K562 (cell line): Measurements from ENCODE around the gene CELF4. TPM values are rescaled to one million over a fixed set of nuclear protein-coding genes. Genes with fewer than 3 reads are reported as not detected.

Experiments used
- ATAC-seq: fragments of 200-7000 bp; cut with Tn5 transposase; 3 replicates; pipeline ENCODE4 v1.9.1; 2020; ENCODE audit warnings: moderate library complexity
- BruUV-seq: library from RNA; stranded (reverse); fragments of 400-500 nt; replicated peaks from 2 replicates; lab custom pipeline; 2021; lab: Mats Ljungman, UMichigan
- CTCF ChIA-PET: fragments of 300-600 bp; formaldehyde crosslinking; extraction: SDS; loops from one replicate; lab custom pipeline; 2021; ENCODE audit warnings: low intra/inter-chr PET ratio; lab: Yijun Ruan, JAX
- POLR2A ChIA-PET: fragments of 300-600, 350-650 bp; sonication (Branson Sonifier 250); formaldehyde crosslinking; extraction: SDS; loops from one replicate; lab custom pipeline; 2021; ENCODE audit warnings: antibody characterized with exemption, inconsistent platforms; lab: Yijun Ruan, JAX
- DNase-seq, 4 experiments: peaks; one replicate each; pipeline versions ENCODE4 v3.0.0 to v3.0.0-alpha.2; 2011 to 2018; ENCODE audit warnings: low spot score in 3 of 4, mixed read lengths in 3 of 4; ENCODE audit errors: extremely low read depth in 1 of 4
- FAIRE-seq: peaks from 2 replicates; lab custom pipeline; 2011; peaks lifted over from hg19 to GRCh38; lab: Jason Lieb, UNC
- H2AFZ ChIP-seq: 2 replicates; pipeline ENCODE4 v1.6.0; 2011; ENCODE audit warnings: low read depth, low read length, control low read depth, inconsistent platforms
- H3K27ac ChIP-seq: fragments of 200-600 bp; 3 replicates; pipeline ENCODE4 v1.8.0; 2011; ENCODE audit warnings: low read depth, mild to moderate bottlenecking, control low read depth, inconsistent platforms, low read length, moderate library complexity, mixed read lengths; ENCODE audit errors: extremely low read depth
- H3K27me3 ChIP-seq, 2 experiments: fragments of 300-600 bp in 1 of 2; 2 replicates in 1 of 2; 3 replicates in 1 of 2; pipeline versions ENCODE4 v1.6.0 to v1.8.0; 2011; ENCODE audit warnings: inconsistent platforms in 2 of 2, low read length in 2 of 2, mild to moderate bottlenecking in 1 of 2, mixed read lengths in 1 of 2, moderate library complexity in 1 of 2; ENCODE audit not compliant: control insufficient read depth in 2 of 2, insufficient read depth in 2 of 2
- H3K36me3 ChIP-seq: fragments of 300-600 bp; 3 replicates; pipeline ENCODE4 v1.8.0; 2011; ENCODE audit warnings: mild to moderate bottlenecking, low read length, inconsistent platforms; ENCODE audit not compliant: control insufficient read depth, insufficient read depth
- H3K4me1 ChIP-seq, 2 experiments: fragments of 200-600 bp in 1 of 2; replicated peaks in 1 of 2; 2 replicates in 1 of 2; 3 replicates in 1 of 2; pipeline versions ENCODE4 v1.5.1 to v1.8.0; 2011; ENCODE audit warnings: inconsistent platforms in 2 of 2, low read length in 2 of 2, mild to moderate bottlenecking in 1 of 2, mixed read lengths in 1 of 2, moderate library complexity in 1 of 2; ENCODE audit not compliant: control insufficient read depth in 2 of 2, insufficient read depth in 2 of 2
- H3K4me2 ChIP-seq: 2 replicates; pipeline ENCODE4 v1.6.1; 2011; ENCODE audit warnings: low read length, control low read depth, inconsistent platforms, mixed read lengths; ENCODE audit not compliant: insufficient read depth
- H3K4me3 ChIP-seq: fragments of 200-600 bp; sonication (generic), shearing (Covaris generic); 2 replicates; pipeline ENCODE4 v1.5.1; 2016; ENCODE audit warnings: control low read depth, inconsistent platforms
- H3K79me2 ChIP-seq: fragments of 200-600 bp; 3 replicates; pipeline ENCODE4 v1.8.0; 2011; ENCODE audit warnings: low read length, inconsistent platforms; ENCODE audit not compliant: control insufficient read depth, insufficient read depth
- H3K9ac ChIP-seq, 2 experiments: 2 replicates each; pipeline versions ENCODE4 v1.6.0 to v1.6.1; 2011; ENCODE audit warnings: low read depth in 2 of 2, low read length in 2 of 2, control low read depth in 1 of 2, inconsistent platforms in 1 of 2, mild to moderate bottlenecking in 1 of 2, mixed read lengths in 1 of 2; ENCODE audit not compliant: insufficient read depth in 1 of 2
- H3K9me1 ChIP-seq: one replicate; pipeline ENCODE4 v1.6.0; 2011; ENCODE audit warnings: inconsistent platforms, mild to moderate bottlenecking, low read length, moderate library complexity; ENCODE audit not compliant: control insufficient read depth, insufficient read depth
- H3K9me3 ChIP-seq: replicated peaks from 2 replicates; pipeline ENCODE4 v1.5.1; 2011; ENCODE audit warnings: low read depth, low read length, inconsistent platforms; ENCODE audit not compliant: control insufficient read depth, insufficient read depth
- H4K20me1 ChIP-seq: replicated peaks from 2 replicates; pipeline ENCODE4 v1.6.1; 2011; ENCODE audit warnings: low read length, inconsistent platforms, mixed read lengths; ENCODE audit not compliant: control insufficient read depth, insufficient read depth
- BCL6 ChIP-seq: fragments of 250-450 bp; sonication (Bioruptor Pico); IDR thresholded peaks from 2 replicates; pipeline ENCODE4 v1.4.0; 2020
- FIP1L1 ChIP-seq: fragments of 200-400 bp; formaldehyde crosslinking; IDR thresholded peaks from 2 replicates; pipeline ENCODE4 v1.6.1; 2018; ENCODE audit warnings: mild to moderate bottlenecking, low read depth, low read length; ENCODE audit not compliant: poor library complexity, severe bottlenecking
- JUND ChIP-seq, 2 experiments: IDR thresholded peaks; 2 replicates in 1 of 2; 3 replicates in 1 of 2; pipeline ENCODE4 v1.6.1; 2011; ENCODE audit warnings: borderline replicate concordance in 2 of 2, low read depth in 2 of 2, low read length in 2 of 2, improper control_type of control experiment in 1 of 2, missing biosample characterization in 1 of 2, missing genetic modification characterization in 1 of 2, missing genetic modification reagents in 1 of 2
- MEF2A ChIP-seq: IDR thresholded peaks from 2 replicates; pipeline ENCODE4 v1.6.1; 2011; ENCODE audit warnings: low read depth, mild to moderate bottlenecking, low read length, moderate library complexity; ENCODE audit not compliant: control insufficient read depth
- SMC3 ChIP-seq: conservative IDR thresholded peaks from 2 replicates; pipeline ENCODE4 v1.6.1; 2011; ENCODE audit warnings: low read depth, low read length, improper control_type of control experiment; ENCODE audit not compliant: insufficient read depth
- TRIM28 ChIP-seq: fragments of 450-650 bp; IDR thresholded peaks from 2 replicates; pipeline ENCODE4 v1.6.1; 2017
- WGBS: fragments of 100-300 bp; shearing (Covaris generic); methylation state at CpG from one replicate; pipeline ENCODE4 v1.1.6; 2016; ENCODE audit warnings: low coverage, mixed read lengths; ENCODE audit not compliant: insufficient coverage; ENCODE audit errors: missing lambda C conversion rate; 5-methylcytosine and 5-hydroxymethylcytosine counted together
- in situ Hi-C: fragments of 300-500 bp; cut with MboI; formaldehyde crosslinking; loops from 4 replicates; pipeline ENCODE4 v1.15.0; 2018; ENCODE audit warnings: inconsistent platforms, mixed read lengths
- intact Hi-C: fragments of 100-400 bp; cut with micrococcal nuclease; formaldehyde crosslinking; loops from 2 replicates; pipeline ENCODE4 v1.14.2; 2022
- polyA plus RNA-seq, 8 experiments: library from polyadenylated mRNA; depleted of rRNA in 4 of 8; stranded (reverse) in 5 of 8; unstranded in 3 of 8; fragments of >200 nt; fragmentation: Nextera tagmentation in 2 of 8; fragmentation: Illumina TruSeq in 1 of 8; extraction: Ambion mirVana in 2 of 8; extraction: Trizol in 1 of 8; gene quantifications; 2 replicates each; pipeline versions ENCODE4 v1.2.1 to v1.2.3, GENCODE V29; 2011 to 2014; ENCODE audit warnings: inconsistent platforms in 1 of 8, missing spikeins in 1 of 8
- total RNA-seq, 7 experiments: library from RNA; depleted of rRNA in 6 of 7; stranded (reverse); fragments of >200 nt in 6 of 7; fragmentation: Illumina TruSeq in 2 of 7; extraction: Trizol in 2 of 7; gene quantifications; 2 replicates each; pipeline versions ENCODE4 v1.2.1 to v1.2.3, GENCODE V29; 2011 to 2021; ENCODE audit warnings: low replicate concordance in 1 of 7
- TF ChIP-seq, protein P1 (sequence below), 2 experiments: fragments of 450-650 bp; formaldehyde crosslinking in 1 of 2; IDR thresholded peaks; 2 replicates each; pipeline versions ENCODE4 v1.4.0 to v1.6.1; 2014 to 2020; ENCODE audit warnings: mild to moderate bottlenecking in 2 of 2, borderline replicate concordance in 1 of 2, low read depth in 1 of 2
- TF ChIP-seq, protein P2 (sequence below), 2 experiments: fragments of 250-450 bp in 1 of 2; fragments of 450-650 bp in 1 of 2; sonication (Bioruptor Pico) in 1 of 2; IDR thresholded peaks; 2 replicates each; pipeline versions ENCODE4 v1.6.1 to v1.8.0; 2016 to 2021; ENCODE audit warnings: mild to moderate bottlenecking in 2 of 2, moderate library complexity in 2 of 2, missing compliant biosample characterization in 1 of 2, missing genetic modification characterization in 1 of 2
- TF ChIP-seq, protein P3 (sequence below): sonication (generic); formaldehyde crosslinking; IDR thresholded peaks from 2 replicates; pipeline ENCODE4 v1.8.0; 2022; ENCODE audit warnings: missing genetic modification reagents, mild to moderate bottlenecking, moderate library complexity, borderline replicate concordance
- TF ChIP-seq, protein P4 (sequence below), 2 experiments: fragments of 450-650 bp; IDR thresholded peaks; 2 replicates each; pipeline ENCODE4 v1.6.1; 2016

Gene CELF4
- total and polyA plus RNA-seq, 9 of the 15 experiments (the other 6 are each of a cell fraction or from before 2014, with no cell fraction given), result 0.04 to 0.24 (median 0.07) TPM; not detected in 3

DNA sequence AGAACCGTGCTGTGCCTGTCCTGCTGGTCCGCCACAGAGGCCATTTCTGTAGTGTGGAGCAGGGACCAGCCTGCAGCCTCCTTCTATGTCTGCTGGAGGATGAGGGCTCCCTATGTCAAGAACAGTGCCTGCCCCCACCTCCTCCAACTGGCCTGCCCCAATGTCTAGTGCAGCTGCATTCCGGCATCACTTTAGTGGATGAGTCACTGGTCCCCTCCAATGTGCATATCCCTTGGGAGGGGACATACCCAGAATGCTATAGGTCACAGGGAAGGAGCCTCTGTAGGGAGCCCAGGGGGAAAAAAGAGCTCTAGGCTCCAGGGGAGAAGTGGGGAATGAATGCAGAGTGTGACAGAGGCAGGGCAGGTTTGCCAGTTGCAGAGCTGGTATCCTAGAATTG is 219.6 kb downstream of the CELF4 start:
- H3K4me3 ChIP-seq, result no peak overlapping the region
- POLR2A ChIA-PET, result interaction anchor here (0.7 kb wide), 1 partner anchor 24 kb away, joined by 3 read pairs; no protein-coding TSS in a partner anchor
- TF ChIP-seq, protein P1, sequence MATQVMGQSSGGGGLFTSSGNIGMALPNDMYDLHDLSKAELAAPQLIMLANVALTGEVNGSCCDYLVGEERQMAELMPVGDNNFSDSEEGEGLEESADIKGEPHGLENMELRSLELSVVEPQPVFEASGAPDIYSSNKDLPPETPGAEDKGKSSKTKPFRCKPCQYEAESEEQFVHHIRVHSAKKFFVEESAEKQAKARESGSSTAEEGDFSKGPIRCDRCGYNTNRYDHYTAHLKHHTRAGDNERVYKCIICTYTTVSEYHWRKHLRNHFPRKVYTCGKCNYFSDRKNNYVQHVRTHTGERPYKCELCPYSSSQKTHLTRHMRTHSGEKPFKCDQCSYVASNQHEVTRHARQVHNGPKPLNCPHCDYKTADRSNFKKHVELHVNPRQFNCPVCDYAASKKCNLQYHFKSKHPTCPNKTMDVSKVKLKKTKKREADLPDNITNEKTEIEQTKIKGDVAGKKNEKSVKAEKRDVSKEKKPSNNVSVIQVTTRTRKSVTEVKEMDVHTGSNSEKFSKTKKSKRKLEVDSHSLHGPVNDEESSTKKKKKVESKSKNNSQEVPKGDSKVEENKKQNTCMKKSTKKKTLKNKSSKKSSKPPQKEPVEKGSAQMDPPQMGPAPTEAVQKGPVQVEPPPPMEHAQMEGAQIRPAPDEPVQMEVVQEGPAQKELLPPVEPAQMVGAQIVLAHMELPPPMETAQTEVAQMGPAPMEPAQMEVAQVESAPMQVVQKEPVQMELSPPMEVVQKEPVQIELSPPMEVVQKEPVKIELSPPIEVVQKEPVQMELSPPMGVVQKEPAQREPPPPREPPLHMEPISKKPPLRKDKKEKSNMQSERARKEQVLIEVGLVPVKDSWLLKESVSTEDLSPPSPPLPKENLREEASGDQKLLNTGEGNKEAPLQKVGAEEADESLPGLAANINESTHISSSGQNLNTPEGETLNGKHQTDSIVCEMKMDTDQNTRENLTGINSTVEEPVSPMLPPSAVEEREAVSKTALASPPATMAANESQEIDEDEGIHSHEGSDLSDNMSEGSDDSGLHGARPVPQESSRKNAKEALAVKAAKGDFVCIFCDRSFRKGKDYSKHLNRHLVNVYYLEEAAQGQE (IDR thresholded peaks at IDR 0.05; ENCODE audit: borderline replicate concordance), result no peak
- TF ChIP-seq, protein P1 (CRISPR knock-in tag; IDR thresholded peaks at IDR 0.05; ENCODE audit: low read depth), result no peak
- TF ChIP-seq FIP1L1 (no peak), MEF2A (no peak), JUND (IDR thresholded peaks at IDR 0.05; ENCODE audit: borderline replicate concordance, low read depth, low read length) (no peak), JUND (tag; IDR thresholded peaks at IDR 0.05; ENCODE audit: borderline replicate concordance, low read depth, low read length) (no peak), SMC3 (no peak), TRIM28 (no peak), BCL6 (CRISPR knock-in tag) (no peak)
- TF ChIP-seq, protein P2, sequence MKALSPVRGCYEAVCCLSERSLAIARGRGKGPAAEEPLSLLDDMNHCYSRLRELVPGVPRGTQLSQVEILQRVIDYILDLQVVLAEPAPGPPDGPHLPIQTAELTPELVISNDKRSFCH (CRISPR knock-in tag; IDR thresholded peaks at IDR 0.05), result no peak
- TF ChIP-seq, protein P2 (tag; IDR thresholded peaks at IDR 0.05), result no peak
- TF ChIP-seq, protein P3, sequence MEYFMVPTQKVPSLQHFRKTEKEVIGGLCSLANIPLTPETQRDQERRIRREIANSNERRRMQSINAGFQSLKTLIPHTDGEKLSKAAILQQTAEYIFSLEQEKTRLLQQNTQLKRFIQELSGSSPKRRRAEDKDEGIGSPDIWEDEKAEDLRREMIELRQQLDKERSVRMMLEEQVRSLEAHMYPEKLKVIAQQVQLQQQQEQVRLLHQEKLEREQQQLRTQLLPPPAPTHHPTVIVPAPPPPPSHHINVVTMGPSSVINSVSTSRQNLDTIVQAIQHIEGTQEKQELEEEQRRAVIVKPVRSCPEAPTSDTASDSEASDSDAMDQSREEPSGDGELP (CRISPR knock-in tag), result no peak
- TF ChIP-seq, protein P4, sequence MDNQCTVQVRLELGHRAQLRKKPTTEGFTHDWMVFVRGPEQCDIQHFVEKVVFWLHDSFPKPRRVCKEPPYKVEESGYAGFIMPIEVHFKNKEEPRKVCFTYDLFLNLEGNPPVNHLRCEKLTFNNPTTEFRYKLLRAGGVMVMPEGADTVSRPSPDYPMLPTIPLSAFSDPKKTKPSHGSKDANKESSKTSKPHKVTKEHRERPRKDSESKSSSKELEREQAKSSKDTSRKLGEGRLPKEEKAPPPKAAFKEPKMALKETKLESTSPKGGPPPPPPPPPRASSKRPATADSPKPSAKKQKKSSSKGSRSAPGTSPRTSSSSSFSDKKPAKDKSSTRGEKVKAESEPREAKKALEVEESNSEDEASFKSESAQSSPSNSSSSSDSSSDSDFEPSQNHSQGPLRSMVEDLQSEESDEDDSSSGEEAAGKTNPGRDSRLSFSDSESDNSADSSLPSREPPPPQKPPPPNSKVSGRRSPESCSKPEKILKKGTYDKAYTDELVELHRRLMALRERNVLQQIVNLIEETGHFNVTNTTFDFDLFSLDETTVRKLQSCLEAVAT (IDR thresholded peaks at IDR 0.05), result no peak

More for the DNA sequence above, 219.6 kb downstream of the CELF4 start:
- BruUV-seq, result no TSS peak
- Histone ChIP-seq H2AFZ (no peak overlapping the region), H3K27me3 (peaks cover 0 to 8% of the 10 kb centered on the region in 2 experiments; a peak in 1 of 5 replicates), H3K9me1 (no peaks in the 10 kb centered on the region), H3K4me1 (no peaks in the 10 kb centered on the region), H3K4me2 (no peak overlapping the region), H3K79me2 (no peaks in the 10 kb centered on the region), H4K20me1 (peaks cover 6% of the 10 kb centered on the region), H3K9me3 (no peaks in the 10 kb centered on the region), H3K27ac (no peak overlapping the region), H3K36me3 (no peaks in the 10 kb centered on the region), H3K9ac (no peak overlapping the region)
- ATAC-seq (no peak), DNase-seq (no peak), FAIRE-seq (no peak)
- WGBS, result 0% methylated on average over 3 of the region's 3 CpGs
- intact Hi-C loops (no loop called here), in situ Hi-C loops (no loop called here)
- CTCF ChIA-PET, result no interaction called here
